Measurements from ENCODE around the gene EPN1.
"Not testable (repeated sequence)": the region's sequence is repeated elsewhere in the genome, so short reads cannot be mapped to it uniquely, and the experiment has no call there.

The EPN1 gene

DNA sequence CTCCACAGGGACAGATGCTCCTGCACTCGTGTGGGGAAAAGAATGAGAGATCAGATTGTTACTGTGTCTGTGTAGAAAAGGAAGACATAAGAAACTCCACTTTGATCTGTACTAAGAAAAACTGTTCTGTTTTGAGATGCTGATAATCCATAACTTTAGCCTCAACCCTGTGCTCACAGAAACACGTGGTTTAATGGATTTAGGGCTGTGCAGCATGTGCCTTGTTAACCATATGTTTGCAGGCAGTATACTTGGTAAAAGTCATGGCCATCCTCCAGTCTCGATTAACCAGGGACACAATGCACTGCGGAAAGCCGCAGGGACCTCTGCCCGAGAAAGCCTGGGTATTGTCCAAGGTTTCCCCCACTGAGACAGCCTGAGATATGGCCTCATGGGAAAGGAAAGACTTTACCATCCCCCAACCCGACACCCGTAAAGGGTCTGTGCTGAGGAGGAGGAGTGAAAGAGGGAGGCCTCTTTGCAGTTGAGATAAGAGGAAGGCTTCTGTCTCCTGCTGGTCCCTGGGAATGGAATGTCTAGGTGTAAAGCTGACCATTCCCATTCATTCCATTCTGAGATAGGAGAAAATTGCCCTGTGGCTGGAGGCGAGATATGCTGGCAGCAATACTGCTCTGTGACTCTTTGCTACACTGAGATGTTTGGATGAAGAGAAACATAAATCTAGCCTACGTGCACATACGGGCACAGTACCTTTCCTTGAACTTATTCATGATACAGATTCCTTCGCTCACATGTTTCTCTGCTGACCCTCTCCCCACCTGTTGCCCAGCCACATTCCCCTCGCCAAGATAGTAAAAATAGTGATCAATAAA, 43.1 kb downstream of the EPN1 start:
- DNase-seq (ENCODE audit: low read depth in 1 of 2, low spot score in 1 of 2): not testable (repeated sequence)

DNA sequence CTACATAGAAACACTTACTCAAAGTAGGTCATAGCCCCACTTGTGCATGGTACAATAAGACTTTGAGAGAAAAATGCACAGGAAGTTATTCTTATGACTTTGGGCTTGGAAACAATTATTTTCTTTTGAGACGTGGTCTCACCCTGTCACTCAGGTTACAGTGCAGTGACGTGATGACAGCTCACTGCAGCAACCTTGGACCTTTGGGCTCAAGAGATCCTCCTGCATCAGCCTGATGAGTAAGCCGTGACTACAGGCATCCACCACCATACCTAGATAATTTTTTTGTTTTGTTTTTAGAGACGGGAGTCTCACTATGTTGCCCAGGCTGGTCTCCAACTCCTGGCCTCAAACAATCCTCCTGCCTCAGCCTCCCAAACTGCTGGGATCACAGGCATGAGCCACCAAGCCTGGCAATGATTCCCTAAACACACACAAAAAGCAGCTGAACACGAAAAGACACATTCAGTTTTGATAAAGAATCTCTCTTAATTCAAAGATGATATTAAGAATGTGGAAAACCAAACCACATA, 45.3 kb downstream of the EPN1 start:
- DNase-seq (ENCODE audit: low read depth in 1 of 2, low spot score in 1 of 2): no peak

DNA sequence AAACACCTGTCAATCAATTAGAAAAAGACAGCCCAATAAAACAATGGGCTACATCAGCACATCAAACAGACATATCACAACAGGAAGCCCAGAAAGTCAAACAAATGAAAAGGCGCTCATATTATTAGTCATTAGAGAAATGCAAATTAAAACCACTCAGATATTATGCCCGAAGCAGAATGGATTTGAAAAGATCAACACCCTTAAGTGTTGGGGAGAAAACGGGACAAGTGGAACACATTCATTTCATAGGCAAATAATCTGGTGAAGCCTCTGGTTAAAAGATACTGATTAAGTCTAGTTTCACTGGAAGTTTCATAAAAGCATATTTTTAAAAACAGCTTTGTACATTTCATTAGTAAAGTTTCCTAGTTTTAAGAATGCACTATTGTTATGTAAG, 45.8 kb downstream of the EPN1 start:
- no peak for DNase-seq (ENCODE audit: low read depth in 1 of 2, low spot score in 1 of 2)

DNA sequence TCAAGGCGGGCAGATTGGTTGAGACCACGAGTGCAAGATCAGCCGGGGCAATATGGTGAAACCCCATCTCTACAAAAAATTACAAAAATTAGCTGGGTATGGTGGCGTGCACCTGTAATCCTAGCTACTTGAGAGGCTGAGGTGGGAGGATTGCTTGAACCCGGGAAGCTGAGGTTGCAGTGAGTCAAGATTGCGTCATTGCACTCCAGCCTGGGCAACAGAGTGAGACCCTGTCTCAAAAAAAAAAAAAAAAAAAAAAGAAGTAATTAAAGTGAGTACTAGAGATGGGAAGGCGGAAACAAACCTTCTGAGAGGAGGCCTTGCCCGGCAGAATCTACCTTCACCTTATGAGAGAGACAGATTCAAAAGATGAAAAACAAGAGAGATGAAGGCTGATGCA, 48.5 kb downstream of the EPN1 start:
- no peak for DNase-seq (ENCODE audit: low read depth in 1 of 2, low spot score in 1 of 2)

DNA sequence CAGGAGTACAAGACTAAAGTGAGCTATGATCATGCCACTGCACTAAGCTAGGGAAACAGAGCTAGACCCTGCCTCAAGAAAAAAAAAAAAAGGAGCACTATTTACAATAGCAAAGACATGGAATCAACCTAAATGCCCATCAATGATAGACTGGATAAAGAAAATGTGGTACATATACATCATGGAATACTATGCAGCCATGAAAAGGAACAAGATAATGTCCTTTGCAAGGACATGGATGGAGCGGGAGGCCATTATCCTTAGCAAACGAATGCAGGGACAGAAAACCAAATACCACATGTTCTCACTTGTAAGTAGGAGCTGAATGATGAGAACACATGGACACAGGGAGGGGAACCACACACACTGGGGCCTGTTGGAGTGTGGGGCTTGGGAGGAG, 55.4 kb downstream of the EPN1 start:
- DNase-seq (ENCODE audit: low read depth in 1 of 2, low spot score in 1 of 2): not testable (repeated sequence)

DNA sequence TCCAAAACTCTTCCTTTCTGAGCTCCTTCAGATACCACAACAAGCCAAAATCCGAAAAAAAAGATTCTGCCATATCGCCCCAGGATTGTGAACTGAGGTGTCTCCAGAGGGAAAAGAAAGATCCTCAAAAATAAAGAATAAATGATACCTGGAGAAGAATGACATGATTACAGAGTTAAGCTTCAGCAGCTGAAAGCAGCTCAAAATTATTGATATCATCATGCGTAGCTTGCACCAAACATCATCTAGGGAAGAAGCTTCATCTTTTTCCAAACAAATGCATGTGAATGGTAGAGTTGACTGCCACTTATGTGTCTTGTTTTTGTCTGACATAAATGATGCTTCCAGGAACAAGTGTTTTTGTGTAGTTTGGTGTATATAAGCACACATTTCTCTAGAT, 63.3 kb downstream of the EPN1 start, which contains the start of gene NLRP9:
NLRP9 (minus strand) TSS at position 101 of the 400 bp plus-strand sequence; CDS start at position 73, 28 bp downstream.
- DNase-seq (ENCODE audit: low read depth in 1 of 2, low spot score in 1 of 2): no peak

DNA sequence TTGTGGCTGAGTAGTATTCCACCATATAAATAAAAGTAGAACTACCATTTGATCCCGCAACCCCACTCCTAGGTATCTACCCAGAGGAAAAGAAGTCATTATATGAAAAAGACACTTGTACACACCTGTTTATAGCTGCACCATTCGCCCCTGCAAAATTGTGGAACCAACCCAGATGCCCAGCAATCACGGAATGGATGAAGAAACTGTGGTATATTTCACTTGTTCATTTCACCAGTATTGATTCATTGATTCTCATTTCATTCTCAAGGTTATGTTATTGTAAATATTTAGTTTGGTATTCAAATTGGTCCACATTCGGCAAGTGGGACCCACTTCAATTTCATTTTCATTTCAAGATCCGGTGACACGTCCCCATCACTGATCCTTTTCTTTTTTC, 75.7 kb downstream of the EPN1 start:
- no peak for DNase-seq (ENCODE audit: low read depth in 1 of 2, low spot score in 1 of 2)

DNA sequence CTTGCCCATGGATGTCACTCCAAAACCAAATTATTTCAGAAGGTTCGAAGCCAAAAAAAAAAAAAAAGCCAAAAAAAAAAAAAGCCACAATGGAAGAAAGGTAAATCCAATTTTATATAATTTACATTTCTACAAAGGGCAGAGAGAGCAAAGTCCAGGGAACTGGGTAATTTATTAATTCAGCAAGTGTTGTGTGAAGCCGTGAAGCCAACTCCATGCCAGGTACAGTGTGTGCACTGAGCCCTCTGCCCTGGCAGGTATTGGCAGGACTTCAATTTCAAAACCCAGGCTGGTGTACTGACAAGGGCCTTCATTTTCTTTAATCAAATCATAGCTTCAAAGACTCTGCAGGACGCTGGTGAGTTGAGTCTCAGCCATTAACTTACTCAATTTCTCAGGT, 78.4 kb downstream of the EPN1 start:
- no peak for DNase-seq (ENCODE audit: low read depth in 1 of 2, low spot score in 1 of 2)

DNA sequence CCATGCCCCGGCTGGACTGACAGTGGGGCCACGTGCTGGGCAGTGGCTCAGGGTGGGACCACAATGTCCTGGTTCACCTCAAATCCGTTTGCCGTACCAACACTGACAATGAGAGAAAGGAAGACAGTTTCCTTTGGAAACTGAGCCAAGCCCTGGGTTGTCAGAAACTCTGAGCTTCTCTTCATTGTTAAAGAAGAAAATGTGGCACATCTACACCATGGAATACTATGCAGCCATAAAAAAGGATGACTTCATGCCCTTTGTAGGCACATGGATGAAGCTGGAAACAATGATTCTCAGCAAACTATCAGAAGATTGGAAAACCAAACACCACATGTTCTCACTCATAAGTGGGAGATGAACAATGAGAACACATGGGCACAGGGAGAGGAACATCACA, 81.8 kb downstream of the EPN1 start:
- not testable (repeated sequence) for DNase-seq (ENCODE audit: low read depth in 1 of 2, low spot score in 1 of 2)

DNA sequence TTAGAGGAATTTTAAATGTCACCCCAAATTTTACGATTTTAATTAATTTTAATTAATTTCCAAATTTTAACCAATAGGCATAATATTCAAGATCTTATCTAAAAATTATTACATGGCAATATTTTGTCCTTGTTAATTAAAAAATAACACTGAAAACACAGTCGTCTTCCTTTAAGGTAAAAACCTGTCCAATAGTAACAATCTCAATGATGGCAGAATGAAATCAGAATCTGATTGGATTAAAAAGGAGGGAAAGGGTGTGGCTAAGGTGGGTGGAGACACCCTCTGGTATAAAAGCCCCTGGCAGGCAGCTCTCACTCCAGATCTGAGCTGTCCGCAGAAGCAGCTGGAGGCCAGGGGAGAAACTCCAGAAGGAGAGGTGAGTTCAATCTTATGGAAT, 83.8 kb downstream of the EPN1 start, which contains the start of gene RFPL4A:
RFPL4A (plus strand) TSS at position 301 of the 400 bp plus-strand sequence. CDS start 2,704 bp downstream, outside the sequence.
- not testable (repeated sequence) for DNase-seq (ENCODE audit: low read depth in 1 of 2, low spot score in 1 of 2)

Data from stimulated activated CD4-positive, alpha-beta T cell treated with anti-CD3 and anti-CD28 coated beads, Interleukin-15, amount 100 ng/mL, for 1 hour (primary cell).